GM23338 (cell line): Measurements from ENCODE around the gene NAP1L4. TPM values are rescaled to one million over a fixed set of nuclear protein-coding genes. Genes with fewer than 3 reads are reported as not detected.

Experiments used
- ATAC-seq: fragments of 200-7000 bp; cut with Tn5 transposase; 3 replicates; pipeline ENCODE4 v1.9.1; 2020
- DNase-seq: peaks from one replicate; pipeline ENCODE4 v3.0.0-alpha.2; 2015; ENCODE audit warnings: low spot score
- H2AFZ ChIP-seq: fragments of 200-600 bp; sonication (generic); 2 replicates; pipeline ENCODE4 v1.8.0; 2016; ENCODE audit warnings: antibody characterized with exemption, mild to moderate bottlenecking, moderate library complexity
- H3F3A ChIP-seq: fragments of 200-600 bp; sonication (generic); replicated peaks from 2 replicates; pipeline ENCODE4 v1.8.0; 2017; ENCODE audit warnings: antibody characterized with exemption, mixed run types, low read depth
- H3K27ac ChIP-seq: fragments of 200-600 bp; sonication (generic); 2 replicates; pipeline ENCODE4 v1.6.1; 2016; ENCODE audit warnings: low read depth
- H3K27me3 ChIP-seq: fragments of 200-600 bp; sonication (generic); 2 replicates; pipeline ENCODE4 v1.8.0; 2016; ENCODE audit warnings: mild to moderate bottlenecking, mixed run types, moderate library complexity; ENCODE audit not compliant: insufficient read depth
- H3K36me3 ChIP-seq: fragments of 200-600 bp; sonication (generic); 2 replicates; pipeline ENCODE4 v1.8.0; 2016; ENCODE audit warnings: mild to moderate bottlenecking; ENCODE audit not compliant: insufficient read depth
- H3K4me1 ChIP-seq: fragments of 200-600 bp; sonication (generic); 2 replicates; pipeline ENCODE4 v1.8.0; 2016; ENCODE audit warnings: mild to moderate bottlenecking, moderate library complexity; ENCODE audit not compliant: insufficient read depth
- H3K4me2 ChIP-seq: fragments of 200-600 bp; sonication (generic); 2 replicates; pipeline ENCODE4 v1.7.1; 2017; ENCODE audit warnings: mixed run types
- H3K4me3 ChIP-seq: fragments of 200-600 bp; sonication (generic); 2 replicates; pipeline ENCODE4 v1.6.1; 2016; ENCODE audit warnings: mixed run types
- H3K79me2 ChIP-seq: fragments of 200-600 bp; sonication (generic); replicated peaks from 2 replicates; pipeline ENCODE4 v1.8.0; 2017; ENCODE audit warnings: mild to moderate bottlenecking; ENCODE audit not compliant: insufficient read depth
- H3K9me2 ChIP-seq: fragments of 200-600 bp; sonication (generic); 2 replicates; pipeline ENCODE4 v1.8.0; 2017; ENCODE audit not compliant: insufficient read depth
- H4K20me1 ChIP-seq: fragments of 200-600 bp; sonication (generic); replicated peaks from 2 replicates; pipeline ENCODE4 v1.8.0; 2017; ENCODE audit warnings: mild to moderate bottlenecking; ENCODE audit not compliant: insufficient read depth
- H3K27ac Mint-ChIP-seq: 2 replicates; pipeline ENCODE4 v1.8.0; 2020; ENCODE audit warnings: inconsistent platforms, mild to moderate bottlenecking, moderate library complexity, mixed read lengths
- H3K27me3 Mint-ChIP-seq: 3 replicates; pipeline ENCODE4 v1.8.0; 2022; ENCODE audit warnings: low read depth, mild to moderate bottlenecking, moderate library complexity, mixed read lengths, inconsistent platforms; ENCODE audit not compliant: insufficient read depth, poor library complexity
- H3K36me3 Mint-ChIP-seq: 3 replicates; pipeline ENCODE4 v1.8.0; 2021; ENCODE audit warnings: low read depth, mild to moderate bottlenecking, inconsistent platforms, moderate library complexity, mixed read lengths
- H3K4me1 Mint-ChIP-seq: 3 replicates; pipeline ENCODE4 v1.8.0; 2020; ENCODE audit warnings: mild to moderate bottlenecking, inconsistent platforms, mixed read lengths
- H3K4me3 Mint-ChIP-seq: 3 replicates; pipeline ENCODE4 v1.8.0; 2021; ENCODE audit warnings: moderate library complexity, mild to moderate bottlenecking, inconsistent platforms, mixed read lengths
- H3K9me3 Mint-ChIP-seq: 3 replicates; pipeline ENCODE4 v1.8.0; 2020; ENCODE audit warnings: moderate library complexity, mild to moderate bottlenecking, inconsistent platforms, mixed read lengths
- CREB1 ChIP-seq: fragments of 250-450 bp; sonication (Bioruptor Pico); IDR thresholded peaks from 2 replicates; pipeline ENCODE4 v1.5.0; 2020; ENCODE audit warnings: low read depth, mild to moderate bottlenecking, moderate library complexity
- EZH2 ChIP-seq: fragments of 200-600 bp; sonication (generic); IDR thresholded peaks from one replicate; pipeline ENCODE4 v1.8.0; 2017; ENCODE audit warnings: antibody characterized with exemption, mild to moderate bottlenecking, low read depth; ENCODE audit not compliant: unreplicated experiment
- EZH2phosphoT487 ChIP-seq: fragments of 200-600 bp; sonication (generic); IDR thresholded peaks from one replicate; pipeline ENCODE4 v1.8.1; 2018; ENCODE audit warnings: antibody characterized with exemption; ENCODE audit not compliant: unreplicated experiment
- JUNB ChIP-seq: IDR thresholded peaks from one replicate; pipeline ENCODE4 v1.6.1; 2016; ENCODE audit warnings: antibody characterized with exemption; ENCODE audit not compliant: unreplicated experiment
- NANOG ChIP-seq: IDR thresholded peaks from 2 replicates; pipeline ENCODE4 v1.6.1; 2016; ENCODE audit warnings: antibody characterized with exemption, borderline replicate concordance
- POLR2AphosphoS5 ChIP-seq: IDR thresholded peaks from 2 replicates; pipeline ENCODE4 v1.6.1; 2016; ENCODE audit warnings: antibody characterized with exemption, low read depth
- STAT1 ChIP-seq: IDR thresholded peaks from one replicate; pipeline ENCODE4 v1.6.1; 2016; ENCODE audit warnings: antibody characterized with exemption; ENCODE audit not compliant: unreplicated experiment
- ZNF114 ChIP-seq: fragments of 250-450 bp; sonication (Bioruptor Pico); IDR thresholded peaks from 2 replicates; pipeline ENCODE4 v1.5.0; 2020; ENCODE audit warnings: mild to moderate bottlenecking, moderate library complexity
- ZNF331 ChIP-seq: fragments of 250-450 bp; sonication (Bioruptor Pico); IDR thresholded peaks from 2 replicates; pipeline ENCODE4 v1.5.0; 2020; ENCODE audit warnings: low read depth, mild to moderate bottlenecking, moderate library complexity
- polyA plus RNA-seq: library from polyadenylated mRNA; unstranded; fragments of >200 nt; fragmentation: Nextera tagmentation; extraction: Ambion mirVana; gene quantifications from 2 replicates; pipeline ENCODE4 v1.2.1, GENCODE V29; 2016
- total RNA-seq: library from RNA; depleted of rRNA; stranded (reverse); fragments of >200 nt; shearing (Covaris generic); gene quantifications from 2 replicates; pipeline ENCODE4 v1.2.3, GENCODE V29; 2014
- TF ChIP-seq, protein P1 (sequence below): IDR thresholded peaks from 2 replicates; pipeline ENCODE4 v1.6.1; 2016; ENCODE audit warnings: antibody characterized with exemption
- TF ChIP-seq, protein P2 (sequence below): IDR thresholded peaks from one replicate; pipeline ENCODE4 v1.6.1; 2018; ENCODE audit warnings: antibody characterized with exemption; ENCODE audit not compliant: unreplicated experiment
- TF ChIP-seq, protein P3 (sequence below), 2 experiments: fragments of 200-600 bp in 1 of 2; sonication (generic) in 1 of 2; conservative IDR thresholded peaks; 2 replicates each; pipeline versions ENCODE4 v1.5.1 to v1.6.1; 2016 to 2017; ENCODE audit warnings: antibody characterized with exemption in 2 of 2, low read depth in 2 of 2, mild to moderate bottlenecking in 2 of 2, moderate library complexity in 1 of 2
- TF ChIP-seq, protein P4 (sequence below): fragments of 250-450 bp; sonication (Bioruptor Pico); IDR thresholded peaks from 2 replicates; pipeline ENCODE4 v1.5.0; 2020; ENCODE audit warnings: mild to moderate bottlenecking, moderate library complexity

Gene NAP1L4
- total and polyA plus RNA-seq, 2 experiments from 2014 or later = 181 to 189 TPM

DNA sequence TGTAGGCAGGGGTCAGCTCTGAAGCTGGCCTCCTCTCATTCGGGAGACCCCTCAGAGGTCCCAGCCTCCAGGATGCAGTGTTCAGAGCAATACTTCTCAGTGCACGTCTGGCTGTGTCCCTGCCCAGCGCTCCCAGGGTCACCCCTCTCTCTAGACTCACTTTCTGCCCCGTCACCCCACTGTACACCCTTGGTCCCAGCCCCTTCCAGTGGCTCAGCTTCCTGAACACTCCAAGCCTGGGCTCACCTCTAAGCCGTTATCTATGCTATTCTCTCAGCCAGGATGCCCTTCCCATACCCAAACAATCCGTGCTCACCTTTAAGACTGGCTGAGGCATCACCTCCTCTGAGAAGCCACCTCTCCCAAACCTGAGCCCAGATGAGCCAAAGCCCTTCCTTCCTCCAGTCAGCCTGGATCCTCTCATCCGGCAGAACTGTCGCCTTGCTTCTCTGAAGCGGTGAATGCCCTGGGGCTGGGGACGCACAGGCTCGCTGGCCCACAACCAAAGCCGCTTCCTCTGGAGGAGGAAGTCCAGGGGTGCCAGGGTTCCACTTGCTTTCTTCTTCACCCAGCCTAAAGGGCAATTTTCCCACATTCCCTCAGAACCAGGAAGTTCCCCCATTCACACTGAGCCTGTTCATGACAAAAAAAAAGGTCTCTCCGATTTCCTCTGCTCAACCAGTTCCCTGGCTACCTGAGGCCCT lies 92.9 kb downstream of the NAP1L4 start:
- H3F3A ChIP-seq = no peaks in the 10 kb centered on the region
- H3K27ac ChIP-seq = no peak overlapping the region
- H3K4me1 ChIP-seq = peaks cover 5% of the 10 kb centered on the region; the same call in 1 of the 2 replicates
- peaks cover 12% of the 10 kb centered on the region for H3K36me3 Mint-ChIP-seq
- peaks cover 19% of the 10 kb centered on the region for H3K4me1 Mint-ChIP-seq
- ATAC-seq (no peak), DNase-seq (no peak)
- no peaks in the 10 kb centered on the region; the same call in 1 of the 2 replicates for H4K20me1 ChIP-seq
- no peaks in the 10 kb centered on the region for H3K9me2 ChIP-seq
- H3K4me2 ChIP-seq = no peak overlapping the region
- peaks cover 20% of the 10 kb centered on the region for H3K9me3 Mint-ChIP-seq
- no peak overlapping the region for H3K4me3 Mint-ChIP-seq
- H3K79me2 ChIP-seq = no peaks in the 10 kb centered on the region
- H3K4me3 ChIP-seq = no peak overlapping the region
- H3K27me3 ChIP-seq = peaks cover 4% of the 10 kb centered on the region; the same call in 1 of the 2 replicates
- peak overlapping the region; percentile 10; the same call in 1 of the 2 replicates for H3K27ac Mint-ChIP-seq
- TF ChIP-seq ZNF114 (CRISPR knock-in tag) (no peak), CREB1 (CRISPR knock-in tag) (no peak), JUNB (no peak), STAT1 (no peak), EZH2 (no peak), NANOG (no peak), EZH2phosphoT487 (no peak), POLR2AphosphoS5 (no peak), ZNF331 (CRISPR knock-in tag) (no peak)
- TF ChIP-seq, protein P1, sequence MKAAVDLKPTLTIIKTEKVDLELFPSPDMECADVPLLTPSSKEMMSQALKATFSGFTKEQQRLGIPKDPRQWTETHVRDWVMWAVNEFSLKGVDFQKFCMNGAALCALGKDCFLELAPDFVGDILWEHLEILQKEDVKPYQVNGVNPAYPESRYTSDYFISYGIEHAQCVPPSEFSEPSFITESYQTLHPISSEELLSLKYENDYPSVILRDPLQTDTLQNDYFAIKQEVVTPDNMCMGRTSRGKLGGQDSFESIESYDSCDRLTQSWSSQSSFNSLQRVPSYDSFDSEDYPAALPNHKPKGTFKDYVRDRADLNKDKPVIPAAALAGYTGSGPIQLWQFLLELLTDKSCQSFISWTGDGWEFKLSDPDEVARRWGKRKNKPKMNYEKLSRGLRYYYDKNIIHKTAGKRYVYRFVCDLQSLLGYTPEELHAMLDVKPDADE = no peak
- TF ChIP-seq, protein P2, sequence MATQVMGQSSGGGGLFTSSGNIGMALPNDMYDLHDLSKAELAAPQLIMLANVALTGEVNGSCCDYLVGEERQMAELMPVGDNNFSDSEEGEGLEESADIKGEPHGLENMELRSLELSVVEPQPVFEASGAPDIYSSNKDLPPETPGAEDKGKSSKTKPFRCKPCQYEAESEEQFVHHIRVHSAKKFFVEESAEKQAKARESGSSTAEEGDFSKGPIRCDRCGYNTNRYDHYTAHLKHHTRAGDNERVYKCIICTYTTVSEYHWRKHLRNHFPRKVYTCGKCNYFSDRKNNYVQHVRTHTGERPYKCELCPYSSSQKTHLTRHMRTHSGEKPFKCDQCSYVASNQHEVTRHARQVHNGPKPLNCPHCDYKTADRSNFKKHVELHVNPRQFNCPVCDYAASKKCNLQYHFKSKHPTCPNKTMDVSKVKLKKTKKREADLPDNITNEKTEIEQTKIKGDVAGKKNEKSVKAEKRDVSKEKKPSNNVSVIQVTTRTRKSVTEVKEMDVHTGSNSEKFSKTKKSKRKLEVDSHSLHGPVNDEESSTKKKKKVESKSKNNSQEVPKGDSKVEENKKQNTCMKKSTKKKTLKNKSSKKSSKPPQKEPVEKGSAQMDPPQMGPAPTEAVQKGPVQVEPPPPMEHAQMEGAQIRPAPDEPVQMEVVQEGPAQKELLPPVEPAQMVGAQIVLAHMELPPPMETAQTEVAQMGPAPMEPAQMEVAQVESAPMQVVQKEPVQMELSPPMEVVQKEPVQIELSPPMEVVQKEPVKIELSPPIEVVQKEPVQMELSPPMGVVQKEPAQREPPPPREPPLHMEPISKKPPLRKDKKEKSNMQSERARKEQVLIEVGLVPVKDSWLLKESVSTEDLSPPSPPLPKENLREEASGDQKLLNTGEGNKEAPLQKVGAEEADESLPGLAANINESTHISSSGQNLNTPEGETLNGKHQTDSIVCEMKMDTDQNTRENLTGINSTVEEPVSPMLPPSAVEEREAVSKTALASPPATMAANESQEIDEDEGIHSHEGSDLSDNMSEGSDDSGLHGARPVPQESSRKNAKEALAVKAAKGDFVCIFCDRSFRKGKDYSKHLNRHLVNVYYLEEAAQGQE = no peak
- TF ChIP-seq, protein P3, sequence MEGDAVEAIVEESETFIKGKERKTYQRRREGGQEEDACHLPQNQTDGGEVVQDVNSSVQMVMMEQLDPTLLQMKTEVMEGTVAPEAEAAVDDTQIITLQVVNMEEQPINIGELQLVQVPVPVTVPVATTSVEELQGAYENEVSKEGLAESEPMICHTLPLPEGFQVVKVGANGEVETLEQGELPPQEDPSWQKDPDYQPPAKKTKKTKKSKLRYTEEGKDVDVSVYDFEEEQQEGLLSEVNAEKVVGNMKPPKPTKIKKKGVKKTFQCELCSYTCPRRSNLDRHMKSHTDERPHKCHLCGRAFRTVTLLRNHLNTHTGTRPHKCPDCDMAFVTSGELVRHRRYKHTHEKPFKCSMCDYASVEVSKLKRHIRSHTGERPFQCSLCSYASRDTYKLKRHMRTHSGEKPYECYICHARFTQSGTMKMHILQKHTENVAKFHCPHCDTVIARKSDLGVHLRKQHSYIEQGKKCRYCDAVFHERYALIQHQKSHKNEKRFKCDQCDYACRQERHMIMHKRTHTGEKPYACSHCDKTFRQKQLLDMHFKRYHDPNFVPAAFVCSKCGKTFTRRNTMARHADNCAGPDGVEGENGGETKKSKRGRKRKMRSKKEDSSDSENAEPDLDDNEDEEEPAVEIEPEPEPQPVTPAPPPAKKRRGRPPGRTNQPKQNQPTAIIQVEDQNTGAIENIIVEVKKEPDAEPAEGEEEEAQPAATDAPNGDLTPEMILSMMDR (conservative IDR thresholded peaks at IDR 0.05; ENCODE audit: low read depth in 2 of 2) = no peak
- TF ChIP-seq, protein P4, sequence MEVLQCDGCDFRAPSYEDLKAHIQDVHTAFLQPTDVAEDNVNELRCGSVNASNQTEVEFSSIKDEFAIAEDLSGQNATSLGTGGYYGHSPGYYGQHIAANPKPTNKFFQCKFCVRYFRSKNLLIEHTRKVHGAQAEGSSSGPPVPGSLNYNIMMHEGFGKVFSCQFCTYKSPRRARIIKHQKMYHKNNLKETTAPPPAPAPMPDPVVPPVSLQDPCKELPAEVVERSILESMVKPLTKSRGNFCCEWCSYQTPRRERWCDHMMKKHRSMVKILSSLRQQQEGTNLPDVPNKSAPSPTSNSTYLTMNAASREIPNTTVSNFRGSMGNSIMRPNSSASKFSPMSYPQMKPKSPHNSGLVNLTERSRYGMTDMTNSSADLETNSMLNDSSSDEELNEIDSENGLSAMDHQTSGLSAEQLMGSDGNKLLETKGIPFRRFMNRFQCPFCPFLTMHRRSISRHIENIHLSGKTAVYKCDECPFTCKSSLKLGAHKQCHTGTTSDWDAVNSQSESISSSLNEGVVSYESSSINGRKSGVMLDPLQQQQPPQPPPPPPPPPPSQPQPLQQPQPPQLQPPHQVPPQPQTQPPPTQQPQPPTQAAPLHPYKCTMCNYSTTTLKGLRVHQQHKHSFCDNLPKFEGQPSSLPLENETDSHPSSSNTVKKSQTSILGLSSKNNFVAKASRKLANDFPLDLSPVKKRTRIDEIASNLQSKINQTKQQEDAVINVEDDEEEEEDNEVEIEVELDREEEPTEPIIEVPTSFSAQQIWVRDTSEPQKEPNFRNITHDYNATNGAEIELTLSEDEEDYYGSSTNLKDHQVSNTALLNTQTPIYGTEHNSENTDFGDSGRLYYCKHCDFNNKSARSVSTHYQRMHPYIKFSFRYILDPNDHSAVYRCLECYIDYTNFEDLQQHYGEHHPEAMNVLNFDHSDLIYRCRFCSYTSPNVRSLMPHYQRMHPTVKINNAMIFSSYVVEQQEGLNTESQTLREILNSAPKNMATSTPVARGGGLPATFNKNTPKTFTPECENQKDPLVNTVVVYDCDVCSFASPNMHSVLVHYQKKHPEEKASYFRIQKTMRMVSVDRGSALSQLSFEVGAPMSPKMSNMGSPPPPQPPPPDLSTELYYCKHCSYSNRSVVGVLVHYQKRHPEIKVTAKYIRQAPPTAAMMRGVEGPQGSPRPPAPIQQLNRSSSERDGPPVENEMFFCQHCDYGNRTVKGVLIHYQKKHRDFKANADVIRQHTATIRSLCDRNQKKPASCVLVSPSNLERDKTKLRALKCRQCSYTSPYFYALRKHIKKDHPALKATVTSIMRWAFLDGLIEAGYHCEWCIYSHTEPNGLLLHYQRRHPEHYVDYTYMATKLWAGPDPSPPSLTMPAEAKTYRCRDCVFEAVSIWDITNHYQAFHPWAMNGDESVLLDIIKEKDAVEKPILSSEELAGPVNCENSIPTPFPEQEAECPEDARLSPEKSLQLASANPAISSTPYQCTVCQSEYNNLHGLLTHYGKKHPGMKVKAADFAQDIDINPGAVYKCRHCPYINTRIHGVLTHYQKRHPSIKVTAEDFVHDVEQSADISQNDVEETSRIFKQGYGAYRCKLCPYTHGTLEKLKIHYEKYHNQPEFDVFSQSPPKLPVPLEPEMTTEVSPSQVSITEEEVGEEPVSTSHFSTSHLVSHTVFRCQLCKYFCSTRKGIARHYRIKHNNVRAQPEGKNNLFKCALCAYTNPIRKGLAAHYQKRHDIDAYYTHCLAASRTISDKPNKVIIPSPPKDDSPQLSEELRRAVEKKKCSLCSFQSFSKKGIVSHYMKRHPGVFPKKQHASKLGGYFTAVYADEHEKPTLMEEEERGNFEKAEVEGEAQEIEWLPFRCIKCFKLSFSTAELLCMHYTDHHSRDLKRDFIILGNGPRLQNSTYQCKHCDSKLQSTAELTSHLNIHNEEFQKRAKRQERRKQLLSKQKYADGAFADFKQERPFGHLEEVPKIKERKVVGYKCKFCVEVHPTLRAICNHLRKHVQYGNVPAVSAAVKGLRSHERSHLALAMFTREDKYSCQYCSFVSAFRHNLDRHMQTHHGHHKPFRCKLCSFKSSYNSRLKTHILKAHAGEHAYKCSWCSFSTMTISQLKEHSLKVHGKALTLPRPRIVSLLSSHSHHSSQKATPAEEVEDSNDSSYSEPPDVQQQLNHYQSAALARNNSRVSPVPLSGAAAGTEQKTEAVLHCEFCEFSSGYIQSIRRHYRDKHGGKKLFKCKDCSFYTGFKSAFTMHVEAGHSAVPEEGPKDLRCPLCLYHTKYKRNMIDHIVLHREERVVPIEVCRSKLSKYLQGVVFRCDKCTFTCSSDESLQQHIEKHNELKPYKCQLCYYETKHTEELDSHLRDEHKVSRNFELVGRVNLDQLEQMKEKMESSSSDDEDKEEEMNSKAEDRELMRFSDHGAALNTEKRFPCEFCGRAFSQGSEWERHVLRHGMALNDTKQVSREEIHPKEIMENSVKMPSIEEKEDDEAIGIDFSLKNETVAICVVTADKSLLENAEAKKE (CRISPR knock-in tag) = no peak
- no peaks in the 10 kb centered on the region for H3K36me3 ChIP-seq
- peaks cover 55% of the 10 kb centered on the region for H3K27me3 Mint-ChIP-seq
- no peak overlapping the region for H2AFZ ChIP-seq
